Measurements from ENCODE around the gene TUBB4B.

Gene TUBB4B

GRCh38 chr9:137223078-137223970 is 17.8 kb upstream of the TUBB4B start:
- Histone ChIP-seq H4K20me1 (peaks cover 8% of the 10 kb centered on the region; the same call in 1 of the 2 replicates), H3K9ac (peak overlapping the region; percentile 94), H3K9me3 (no peaks in the 10 kb centered on the region), H3K36me3 (peaks cover 22% of the 10 kb centered on the region), H3K4me3 (peak overlapping the region; percentile 84), H3K4me2 (peak overlapping the region; percentile 100), H3K27ac (peak overlapping the region; percentile 91), H3K4me1 (peaks cover 45% of the 10 kb centered on the region), H3K27me3 (no peaks in the 10 kb centered on the region)
- no peak for TF ChIP-seq Cebpa-rat (IDR thresholded peaks at IDR 0.05)

GRCh38 chr9:137224830-137225694 is 16.0 kb upstream of the TUBB4B start, which contains the start of gene CYSRT1:
TSS of gene CYSRT1 (plus strand) at chr9:137225174. CDS start at chr9:137225622, 448 bp downstream.
- peak within 1 kb of the TSS; percentile 94 for H3K9ac ChIP-seq
- H3K27ac ChIP-seq = peak within 1 kb of the TSS; percentile 91
- H3K36me3 ChIP-seq = peaks cover 7% of the 10 kb centered on the region
- no peaks in the 10 kb centered on the region for H3K9me3 ChIP-seq
- peak within 1 kb of the TSS; percentile 98 for H3K4me2 ChIP-seq
- peaks cover 5% of the 10 kb centered on the region; the same call in 1 of the 2 replicates for H4K20me1 ChIP-seq
- no peaks in the 10 kb centered on the region for H3K27me3 ChIP-seq
- peaks cover 59% of the 10 kb centered on the region for H3K4me1 ChIP-seq
- no peak for TF ChIP-seq Cebpa-rat (IDR thresholded peaks at IDR 0.05)
- H3K4me3 ChIP-seq = peak within 1 kb of the TSS; percentile 84

- H3K4me2 ChIP-seq = peak overlapping the region; percentile 98
- H3K4me1 ChIP-seq = peaks cover 66% of the 10 kb centered on the region
- no peaks in the 10 kb centered on the region for H3K36me3 ChIP-seq
Observed at GRCh38 chr9:137225699-137226331, 15.3 kb upstream of the TUBB4B start.

GRCh38 chr9:137226338-137227053 is 14.6 kb upstream of the TUBB4B start:
- Histone ChIP-seq H3K4me2 (no peak overlapping the region), H3K4me1 (peaks cover 71% of the 10 kb centered on the region), H3K9ac (no peak overlapping the region), H3K4me3 (no peak overlapping the region), H3K36me3 (no peaks in the 10 kb centered on the region), H4K20me1 (no peaks in the 10 kb centered on the region), H3K9me3 (no peaks in the 10 kb centered on the region), H3K27me3 (no peaks in the 10 kb centered on the region), H3K27ac (no peak overlapping the region)
- no peak for TF ChIP-seq Cebpa-rat (IDR thresholded peaks at IDR 0.05)

More at GRCh38 chr9:137225699-137226331, 15.3 kb upstream of the TUBB4B start:
- Histone ChIP-seq H3K9me3 (no peaks in the 10 kb centered on the region), H4K20me1 (no peaks in the 10 kb centered on the region), H3K4me3 (no peak overlapping the region), H3K27me3 (no peaks in the 10 kb centered on the region), H3K9ac (no peak overlapping the region), H3K27ac (peak overlapping the region; percentile 13; the same call in 1 of the 2 replicates)
- no peak for TF ChIP-seq Cebpa-rat (IDR thresholded peaks at IDR 0.05)

- Histone ChIP-seq H3K9ac (no peak within 1 kb of the TSS), H3K27me3 (no peaks in the 10 kb centered on the region), H3K9me3 (no peaks in the 10 kb centered on the region), H3K4me3 (no peak within 1 kb of the TSS), H3K4me2 (peak within 1 kb of the TSS; percentile 83), H3K4me1 (peaks cover 78% of the 10 kb centered on the region), H3K27ac (0 out of 2 replicates have a peak within 1 kb of the TSS, but pooled peaks have one; percentile 26), H4K20me1 (no peaks in the 10 kb centered on the region), H3K36me3 (no peaks in the 10 kb centered on the region)
- no peak for TF ChIP-seq Cebpa-rat (IDR thresholded peaks at IDR 0.05)
Observed at GRCh38 chr9:137227054-137227852, 13.8 kb upstream of the TUBB4B start, which contains the start of gene RNF224. TSS of gene RNF224 (plus strand) at chr9:137227502. CDS start at chr9:137228336, 834 bp downstream.

GRCh38 chr9:137227853-137228505 is 13.1 kb upstream of the TUBB4B start:
- no peaks in the 10 kb centered on the region for H4K20me1 ChIP-seq
- no peaks in the 10 kb centered on the region for H3K36me3 ChIP-seq
- no peak for TF ChIP-seq Cebpa-rat (IDR thresholded peaks at IDR 0.05)
- no peaks in the 10 kb centered on the region for H3K27me3 ChIP-seq
- no peak overlapping the region for H3K27ac ChIP-seq
- H3K9ac ChIP-seq = no peak overlapping the region
- no peaks in the 10 kb centered on the region for H3K9me3 ChIP-seq
- peak overlapping the region; percentile 83 for H3K4me2 ChIP-seq
- H3K4me1 ChIP-seq = peaks cover 76% of the 10 kb centered on the region
- no peak overlapping the region for H3K4me3 ChIP-seq

GRCh38 chr9:137228506-137228967 is 12.6 kb upstream of the TUBB4B start:
- H3K9ac ChIP-seq = no peak overlapping the region
- H3K4me2 ChIP-seq = peak overlapping the region; percentile 83
- H3K4me3 ChIP-seq = no peak overlapping the region

More at GRCh38 chr9:137228506-137228967, 12.6 kb upstream of the TUBB4B start:
- peaks cover 74% of the 10 kb centered on the region for H3K4me1 ChIP-seq
- no peaks in the 10 kb centered on the region for H3K27me3 ChIP-seq
- no peaks in the 10 kb centered on the region for H3K36me3 ChIP-seq
- no peaks in the 10 kb centered on the region for H4K20me1 ChIP-seq
- 0 out of 2 replicates have a peak overlapping the region, but pooled peaks have one; percentile 50 for H3K27ac ChIP-seq
- H3K9me3 ChIP-seq = no peaks in the 10 kb centered on the region
- TF ChIP-seq Cebpa-rat (IDR thresholded peaks at IDR 0.05) = no peak
